ENCODE measurements around the gene TMEM126A. TPM values are rescaled to one million over a fixed set of nuclear protein-coding genes. Genes with fewer than 3 reads are reported as not detected.

TMEM126A gene
- total and polyA plus RNA-seq, 2 experiments from 2014 or later, result 22.9 to 69.8 TPM

GRCh38 chr11:85679576-85679975 is 31.8 kb downstream of the TMEM126A start:
- Histone ChIP-seq H3F3A (ENCODE audit: insufficient read depth) (peaks cover 13% of the 10 kb centered on the region), H3K27me3 (replicated peaks; ENCODE audit: insufficient read depth) (no peaks in the 10 kb centered on the region), H3K9me2 (ENCODE audit: insufficient read depth) (no peaks in the 10 kb centered on the region), H4K20me1 (ENCODE audit: insufficient read depth) (no peaks in the 10 kb centered on the region), H3K79me2 (ENCODE audit: insufficient read depth) (peaks cover 6% of the 10 kb centered on the region), H3K36me3 (ENCODE audit: low read depth) (no peaks in the 10 kb centered on the region), H3K4me3 (no peak overlapping the region), H3K4me2 (ENCODE audit: unreplicated experiment) (no peak overlapping the region), H3K27ac (no peak overlapping the region), H3K9me3 (ENCODE audit: low read depth) (no peaks in the 10 kb centered on the region), H3K4me1 (ENCODE audit: insufficient read depth) (peaks cover 13% of the 10 kb centered on the region), H2AFZ (no peak overlapping the region), H3K9ac (no peak overlapping the region)
- DNase-seq, result no peak
- WGBS, 2 experiments (ENCODE audit: low coverage in 1 of 2, low lambda C conversion rate in 2 of 2, missing lambda C conversion rate in 2 of 2), result 86% methylated on average over 4 of the region's 4 CpGs
- in situ Hi-C loops (cut with MboI), result loop anchor here (25.0 kb wide), 1 partner anchor 283 kb away; no protein-coding TSS in a partner anchor
- no peak for TF ChIP-seq EZH2phosphoT487 (IDR thresholded peaks at IDR 0.05; ENCODE audit: insufficient read depth, low read depth)
- no peak for TF ChIP-seq EZH2 (IDR thresholded peaks at IDR 0.05; ENCODE audit: insufficient read depth, poor library complexity, severe bottlenecking)

- Histone ChIP-seq H3K9me3 (ENCODE audit: low read depth) (no peaks in the 10 kb centered on the region), H3K4me2 (ENCODE audit: unreplicated experiment) (no peak overlapping the region), H4K20me1 (ENCODE audit: insufficient read depth) (no peaks in the 10 kb centered on the region), H3F3A (ENCODE audit: insufficient read depth) (peaks cover 26% of the 10 kb centered on the region), H3K9me2 (ENCODE audit: insufficient read depth) (no peaks in the 10 kb centered on the region), H3K27ac (no peak overlapping the region), H3K79me2 (ENCODE audit: insufficient read depth) (peaks cover 6% of the 10 kb centered on the region), H3K9ac (no peak overlapping the region), H2AFZ (no peak overlapping the region), H3K27me3 (replicated peaks; ENCODE audit: insufficient read depth) (no peaks in the 10 kb centered on the region), H3K4me3 (no peak overlapping the region), H3K36me3 (ENCODE audit: low read depth) (no peaks in the 10 kb centered on the region), H3K4me1 (ENCODE audit: insufficient read depth) (peaks cover 20% of the 10 kb centered on the region)
- DNase-seq, result no peak
- in situ Hi-C loops (cut with MboI), result loop anchor here (10.0 to 25.0 kb wide), 2 partner anchors 144 to 281 kb away; no protein-coding TSS in a partner anchor
- 95 to 100% methylated on average over 1 of the region's 1 CpG for WGBS, 2 experiments (ENCODE audit: low coverage in 1 of 2, low lambda C conversion rate in 2 of 2, missing lambda C conversion rate in 2 of 2)
- TF ChIP-seq EZH2phosphoT487 (IDR thresholded peaks at IDR 0.05; ENCODE audit: insufficient read depth, low read depth), result no peak
- no peak for TF ChIP-seq EZH2 (IDR thresholded peaks at IDR 0.05; ENCODE audit: insufficient read depth, poor library complexity, severe bottlenecking)
These were observed 33.1 kb downstream of the TMEM126A start for GRCh38 chr11:85680897-85681296.

- no peak overlapping the region for H3K27ac ChIP-seq
- DNase-seq, result peak; percentile 85
- peaks cover 6% of the 10 kb centered on the region for H3K79me2 ChIP-seq (ENCODE audit: insufficient read depth)
- peak overlapping the region; percentile 89 for H3K9ac ChIP-seq
- TF ChIP-seq EZH2phosphoT487 (IDR thresholded peaks at IDR 0.05; ENCODE audit: insufficient read depth, low read depth) (no peak), EZH2 (IDR thresholded peaks at IDR 0.05; ENCODE audit: insufficient read depth, poor library complexity, severe bottlenecking) (no peak)
- H2AFZ ChIP-seq, result peak overlapping the region; percentile 96
- H3K9me3 ChIP-seq (ENCODE audit: low read depth), result no peaks in the 10 kb centered on the region
- H3K36me3 ChIP-seq (ENCODE audit: low read depth), result no peaks in the 10 kb centered on the region
- no peaks in the 10 kb centered on the region for H3K9me2 ChIP-seq (ENCODE audit: insufficient read depth)
- peak overlapping the region; percentile 91 for H3K4me2 ChIP-seq (ENCODE audit: unreplicated experiment)
- H3K4me3 ChIP-seq, result peak overlapping the region; percentile 78
- in situ Hi-C loops (cut with MboI), result loop anchor here (10.0 to 25.0 kb wide), 2 partner anchors 142 to 280 kb away; no protein-coding TSS in a partner anchor
- H3K27me3 ChIP-seq (replicated peaks; ENCODE audit: insufficient read depth), result no peaks in the 10 kb centered on the region
- peaks cover 31% of the 10 kb centered on the region for H3F3A ChIP-seq (ENCODE audit: insufficient read depth)
- no peaks in the 10 kb centered on the region for H4K20me1 ChIP-seq (ENCODE audit: insufficient read depth)
- H3K4me1 ChIP-seq (ENCODE audit: insufficient read depth), result peaks cover 24% of the 10 kb centered on the region
- 6 to 9% methylated on average over 39 to 43 of the region's 43 CpGs for WGBS, 2 experiments (ENCODE audit: low coverage in 1 of 2, low lambda C conversion rate in 2 of 2, missing lambda C conversion rate in 2 of 2)
These were observed 34.9 kb downstream of the TMEM126A start for GRCh38 chr11:85682330-85683305.

GRCh38 chr11:85685125-85685819 is 37.5 kb downstream of the TMEM126A start:
- no peaks in the 10 kb centered on the region for H3K9me2 ChIP-seq (ENCODE audit: insufficient read depth)
- H3K4me1 ChIP-seq (ENCODE audit: insufficient read depth), result peaks cover 24% of the 10 kb centered on the region
- H3F3A ChIP-seq (ENCODE audit: insufficient read depth), result peaks cover 31% of the 10 kb centered on the region
- H3K27ac ChIP-seq, result peak overlapping the region; percentile 85
- H3K9ac ChIP-seq, result peak overlapping the region; percentile 78
- DNase-seq, result peak; percentile 72
- H3K4me3 ChIP-seq, result peak overlapping the region; percentile 76
- H3K9me3 ChIP-seq (ENCODE audit: low read depth), result no peaks in the 10 kb centered on the region
- no peaks in the 10 kb centered on the region for H3K36me3 ChIP-seq (ENCODE audit: low read depth)
- in situ Hi-C loops (cut with MboI), result loop anchor here (10.0 to 25.0 kb wide), 2 partner anchors 140 to 277 kb away; no protein-coding TSS in a partner anchor
- peaks cover 6% of the 10 kb centered on the region for H3K79me2 ChIP-seq (ENCODE audit: insufficient read depth)
- no peaks in the 10 kb centered on the region for H4K20me1 ChIP-seq (ENCODE audit: insufficient read depth)
- H3K27me3 ChIP-seq (replicated peaks; ENCODE audit: insufficient read depth), result no peaks in the 10 kb centered on the region
- TF ChIP-seq EZH2phosphoT487 (IDR thresholded peaks at IDR 0.05; ENCODE audit: insufficient read depth, low read depth) (no peak), EZH2 (IDR thresholded peaks at IDR 0.05; ENCODE audit: insufficient read depth, poor library complexity, severe bottlenecking) (no peak)
- H2AFZ ChIP-seq, result peak overlapping the region; percentile 95
- WGBS, 2 experiments (ENCODE audit: low coverage in 1 of 2, low lambda C conversion rate in 2 of 2, missing lambda C conversion rate in 2 of 2), result 9 to 10% methylated on average over 15 of the region's 15 CpGs
- H3K4me2 ChIP-seq (ENCODE audit: unreplicated experiment), result peak overlapping the region; percentile 83

All from GM23248 (cell line).